HCT116 (cell line): ENCODE results near the gene PLEKHM3. TPM values are rescaled to one million over a fixed set of nuclear protein-coding genes. Genes with fewer than 3 reads are reported as not detected.

Experiments
- ATAC-seq: fragments of 200-7000 bp; cut with Tn5 transposase; 2 replicates; pipeline ENCODE4 v1.9.1; 2020; ENCODE audit warnings: mild to moderate bottlenecking, moderate library complexity
- BruUV-seq: library from RNA; stranded (reverse); fragments of 400-500 nt; replicated peaks from 2 replicates; lab custom pipeline; 2021; lab: Mats Ljungman, UMichigan
- CTCF ChIA-PET: fragments of 300-600 bp; sonication (Branson Sonifier 250); formaldehyde crosslinking; loops from one replicate; lab custom pipeline; 2021; ENCODE audit warnings: antibody characterized with exemption; lab: Charles Lee
- POLR2A ChIA-PET: fragments of 300-600, 350-600 bp; sonication (Branson Sonifier 250); formaldehyde crosslinking; loops from one replicate; lab custom pipeline; 2021; ENCODE audit warnings: antibody characterized with exemption; lab: Charles Lee
- RAD21 ChIA-PET, 2 experiments: fragments of 300-600 bp; sonication (Branson Sonifier 250); formaldehyde crosslinking; loops; one replicate each; lab custom pipeline; 2023; ENCODE audit warnings: low total read pairs in 2 of 2; ENCODE audit not compliant: uncharacterized antibody in 2 of 2, unreplicated experiment in 2 of 2, low non-redundant PET in 1 of 2; lab: Charles Lee
- DNase-seq: peaks from one replicate; pipeline ENCODE4 v3.0.0-alpha.2; 2010; ENCODE audit warnings: low read depth, low spot score
- H2AFZ ChIP-seq: fragments of 200-600 bp; shearing (Covaris generic), sonication (generic); 2 replicates; pipeline ENCODE4 v1.6.1; 2017; ENCODE audit warnings: low read depth, mixed run types, mixed read lengths, antibody characterized with exemption, low read length; ENCODE audit not compliant: poor library complexity, severe bottlenecking
- H3K27ac ChIP-seq: 2 replicates; pipeline ENCODE4 v1.5.1; 2012; ENCODE audit warnings: low read depth, low read length
- H3K27me3 ChIP-seq: fragments of 200-600 bp; sonication (generic); 2 replicates; pipeline ENCODE4 v1.6.1; 2016; ENCODE audit warnings: mixed run types, low read length, mixed read lengths; ENCODE audit not compliant: insufficient read depth
- H3K36me3 ChIP-seq, 2 experiments: fragments of 200-500 bp in 1 of 2; fragments of 200-600 bp in 1 of 2; sonication (Bioruptor generic) in 1 of 2; sonication (generic) in 1 of 2; 2 replicates each; pipeline versions ENCODE4 v1.5.1 to v1.6.1; 2014 to 2016; ENCODE audit warnings: low read length in 2 of 2, inconsistent platforms in 1 of 2, mixed read lengths in 1 of 2, mixed run types in 1 of 2; ENCODE audit not compliant: insufficient read depth in 2 of 2, control insufficient read depth in 1 of 2
- H3K4me1 ChIP-seq, 2 experiments: fragments of 200-600 bp in 1 of 2; sonication (generic) in 1 of 2; 2 replicates each; pipeline versions ENCODE4 v1.5.1 to v1.6.1; 2012 to 2017; ENCODE audit warnings: low read length in 2 of 2, inconsistent platforms in 1 of 2, mild to moderate bottlenecking in 1 of 2, mixed read lengths in 1 of 2, mixed run types in 1 of 2, moderate library complexity in 1 of 2; ENCODE audit not compliant: insufficient read depth in 2 of 2, control insufficient read depth in 1 of 2
- H3K4me2 ChIP-seq: fragments of 200-600 bp; sonication (generic); 2 replicates; pipeline ENCODE4 v1.6.1; 2017; ENCODE audit warnings: mixed run types, low read length, mixed read lengths
- H3K4me3 ChIP-seq, 2 experiments: fragments of 200-600 bp in 1 of 2; sonication (generic) in 1 of 2; replicated peaks in 1 of 2; 2 replicates each; pipeline ENCODE4 v1.5.1; 2011 to 2016; ENCODE audit warnings: low read length in 2 of 2, control low read depth in 1 of 2, low read depth in 1 of 2, mild to moderate bottlenecking in 1 of 2, mixed read lengths in 1 of 2, mixed run types in 1 of 2
- H3K79me2 ChIP-seq: fragments of 200-600 bp; sonication (generic); 2 replicates; pipeline ENCODE4 v1.6.1; 2017; ENCODE audit warnings: mild to moderate bottlenecking, mixed run types, low read length, moderate library complexity, mixed read lengths; ENCODE audit not compliant: insufficient read depth
- H3K9ac ChIP-seq: fragments of 200-600 bp; sonication (generic); 2 replicates; pipeline ENCODE4 v1.6.1; 2016; ENCODE audit warnings: low read length, mixed read lengths
- H3K9me2 ChIP-seq: fragments of 200-600 bp; sonication (generic), shearing (Covaris generic); 2 replicates; pipeline ENCODE4 v1.6.1; 2017; ENCODE audit warnings: mixed run types, mild to moderate bottlenecking, moderate library complexity; ENCODE audit not compliant: insufficient read depth
- H3K9me3 ChIP-seq, 2 experiments: fragments of 200-500 bp in 1 of 2; fragments of 200-600 bp in 1 of 2; sonication (Bioruptor generic) in 1 of 2; sonication (generic) in 1 of 2; 2 replicates each; pipeline ENCODE4 v1.6.1; 2014 to 2017; ENCODE audit warnings: low read length in 2 of 2, mixed read lengths in 2 of 2, inconsistent platforms in 1 of 2, low read depth in 1 of 2, mild to moderate bottlenecking in 1 of 2, mixed run types in 1 of 2, moderate library complexity in 1 of 2; ENCODE audit not compliant: control insufficient read depth in 1 of 2, insufficient read depth in 1 of 2
- H4K20me1 ChIP-seq: fragments of 200-600 bp; sonication (generic), shearing (Covaris generic); 2 replicates; pipeline ENCODE4 v1.6.1; 2017; ENCODE audit warnings: mixed run types, mild to moderate bottlenecking, moderate library complexity; ENCODE audit not compliant: insufficient read depth
- CBX3 ChIP-seq: IDR thresholded peaks from 2 replicates; pipeline ENCODE4 v1.6.1; 2012; ENCODE audit warnings: low read depth
- CEBPB ChIP-seq: IDR thresholded peaks from 2 replicates; pipeline ENCODE4 v1.6.1; 2012; ENCODE audit warnings: low read depth
- EGR1 ChIP-seq: IDR thresholded peaks from 2 replicates; pipeline ENCODE4 v1.6.1; 2012; ENCODE audit warnings: low read depth
- EZH2 ChIP-seq: fragments of 200-600 bp; sonication (generic); IDR thresholded peaks from 2 replicates; pipeline ENCODE4 v1.6.1; 2017; ENCODE audit warnings: antibody characterized with exemption, mixed run types
- EZH2phosphoT487 ChIP-seq: fragments of 200-600 bp; IDR thresholded peaks from 2 replicates; pipeline ENCODE4 v1.6.1; 2018; ENCODE audit warnings: antibody characterized with exemption, borderline replicate concordance
- JUND ChIP-seq: IDR thresholded peaks from 2 replicates; pipeline ENCODE4 v1.6.1; 2012
- POLR2AphosphoS5 ChIP-seq: IDR thresholded peaks from 2 replicates; pipeline ENCODE4 v1.6.1; 2011; ENCODE audit warnings: mild to moderate bottlenecking, low read depth, low read length, moderate library complexity
- SP1 ChIP-seq: IDR thresholded peaks from 2 replicates; pipeline ENCODE4 v1.6.1; 2012; ENCODE audit warnings: low read depth
- SRF ChIP-seq: IDR thresholded peaks from 2 replicates; pipeline ENCODE4 v1.6.1; 2012; ENCODE audit warnings: low read depth
- TCF7L2 ChIP-seq: IDR thresholded peaks from 2 replicates; pipeline ENCODE4 v1.7.0; 2011; ENCODE audit warnings: borderline replicate concordance, inconsistent platforms; ENCODE audit not compliant: insufficient read depth, insufficient read length; ENCODE audit errors: extremely low read depth
- YY1 ChIP-seq: IDR thresholded peaks from 2 replicates; pipeline ENCODE4 v1.6.1; 2011; ENCODE audit warnings: low read length, low read depth, moderate library complexity, mild to moderate bottlenecking; ENCODE audit not compliant: insufficient replicate concordance; ENCODE audit errors: extremely low read depth
- ZFX ChIP-seq: fragments of 450-650 bp; IDR thresholded peaks from 2 replicates; pipeline ENCODE4 v1.6.1; 2017
- ZNF274 ChIP-seq: fragments of 200-500 bp; sonication (Bioruptor generic); IDR thresholded peaks from 2 replicates; pipeline ENCODE4 v1.6.1; 2014; ENCODE audit warnings: mild to moderate bottlenecking, low read depth, low read length, inconsistent platforms
- intact Hi-C: fragments of 100-400 bp; cut with micrococcal nuclease; formaldehyde crosslinking; loops from 2 replicates; pipeline ENCODE4 v1.10.0; 2022
- total RNA-seq: library from RNA; stranded (reverse); gene quantifications from one replicate; pipeline ENCODE4 v1.2.1, GENCODE V29; 2021; ENCODE audit not compliant: unreplicated experiment
- TF ChIP-seq, protein P1 (sequence below): IDR thresholded peaks from 2 replicates; pipeline ENCODE4 v1.6.1; 2012

PLEKHM3 gene
- total RNA-seq, 1 experiment from 2014 or later: 6.3 TPM

DNA sequence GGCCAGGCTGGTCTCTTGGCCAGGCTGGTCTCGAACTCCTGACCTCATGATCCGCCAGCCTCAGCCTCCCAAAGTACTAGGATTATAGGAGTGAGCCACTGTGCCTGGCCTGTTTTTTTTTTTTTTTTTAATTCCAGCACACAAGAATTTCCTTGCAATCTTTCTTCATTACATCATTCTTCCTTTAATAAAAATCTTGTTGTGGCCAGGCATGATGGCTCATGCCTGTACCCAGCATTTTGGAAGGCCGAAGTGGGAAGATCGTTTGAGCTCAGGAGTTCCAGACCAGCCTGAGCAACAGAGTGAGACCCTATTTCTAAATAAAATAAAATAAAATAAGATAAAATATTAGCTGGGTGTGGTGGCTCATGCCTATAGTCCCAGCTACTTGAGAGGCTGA lies 21.4 kb upstream of the PLEKHM3 start:
- Histone ChIP-seq H3K27me3 (no peaks in the 10 kb centered on the region), H3K4me1 (no peaks in the 10 kb centered on the region), H3K9me2 (peaks cover 3% of the 10 kb centered on the region; the same call in 1 of the 2 replicates), H3K9me3 (no peaks in the 10 kb centered on the region), H3K4me3 (no peak overlapping the region), H3K27ac (no peak overlapping the region), H4K20me1 (no peaks in the 10 kb centered on the region), H3K9ac (no peak overlapping the region)
- no TSS peak for BruUV-seq
- intact Hi-C loops: loop anchor here (10.0 kb wide), 1 partner anchor 1062 kb away; no protein-coding TSS in a partner anchor
- ATAC-seq: no peak
- CTCF ChIA-PET: no interaction called here
- DNase-seq: no peak
- TF ChIP-seq, protein P1, sequence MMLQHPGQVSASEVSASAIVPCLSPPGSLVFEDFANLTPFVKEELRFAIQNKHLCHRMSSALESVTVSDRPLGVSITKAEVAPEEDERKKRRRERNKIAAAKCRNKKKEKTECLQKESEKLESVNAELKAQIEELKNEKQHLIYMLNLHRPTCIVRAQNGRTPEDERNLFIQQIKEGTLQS: no peak
- TF ChIP-seq POLR2AphosphoS5: no peak
- no peak for TF ChIP-seq SP1
- no peak for TF ChIP-seq TCF7L2
- TF ChIP-seq CEBPB: no peak
- no peak for TF ChIP-seq YY1
- TF ChIP-seq EGR1: no peak
- TF ChIP-seq ZNF274: no peak
- no peak for TF ChIP-seq ZFX
- TF ChIP-seq CBX3: no peak
- TF ChIP-seq JUND: no peak
- no peak for TF ChIP-seq EZH2phosphoT487
- no peak for TF ChIP-seq SRF
- no peak for TF ChIP-seq EZH2
- TF ChIP-seq, all 23 proteins: peak for 0
- no peaks in the 10 kb centered on the region for H3K79me2 ChIP-seq
- RAD21 ChIA-PET: no interaction called here
- H3K4me2 ChIP-seq: no peak overlapping the region
- no peak overlapping the region for H2AFZ ChIP-seq
- POLR2A ChIA-PET: no interaction called here
- no peaks in the 10 kb centered on the region for H3K36me3 ChIP-seq
